GM19035 (cell line): Measurements from ENCODE around the gene BCAS3.
"Not testable (repeated sequence)": the region's sequence is repeated elsewhere in the genome, so short reads cannot be mapped to it uniquely, and the experiment has no call there.

ENCODE experiments used
- ATAC-seq: cut with Tn5 transposase; IDR thresholded peaks from one replicate; pipeline ENCODE4 v1.9.1; 2021; ENCODE audit not compliant: unreplicated experiment

The BCAS3 gene

GRCh38 chr17:60863892-60864707, 186.4 kb downstream of the BCAS3 start:
- no peak for ATAC-seq

DNA sequence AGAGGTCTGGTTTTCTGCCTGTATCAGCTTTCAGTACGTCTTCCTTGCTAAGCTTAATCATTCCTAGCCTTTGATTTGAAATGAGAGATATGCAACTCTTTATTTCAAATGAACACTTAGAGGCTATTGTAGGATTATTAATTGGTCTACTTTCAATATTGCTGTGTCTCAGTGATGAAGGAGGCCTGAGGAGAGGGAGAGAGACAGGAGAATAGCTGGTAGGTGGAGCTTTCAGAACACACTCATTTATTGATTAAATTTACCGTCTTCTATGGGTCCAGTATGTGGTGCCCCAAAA, 187.0 kb downstream of the BCAS3 start:
- no peak for ATAC-seq

GRCh38 chr17:60874772-60875171, 197.1 kb downstream of the BCAS3 start:
- no peak for ATAC-seq

GRCh38 chr17:60886731-60887613, 209.3 kb downstream of the BCAS3 start:
- not testable (repeated sequence) for ATAC-seq

DNA sequence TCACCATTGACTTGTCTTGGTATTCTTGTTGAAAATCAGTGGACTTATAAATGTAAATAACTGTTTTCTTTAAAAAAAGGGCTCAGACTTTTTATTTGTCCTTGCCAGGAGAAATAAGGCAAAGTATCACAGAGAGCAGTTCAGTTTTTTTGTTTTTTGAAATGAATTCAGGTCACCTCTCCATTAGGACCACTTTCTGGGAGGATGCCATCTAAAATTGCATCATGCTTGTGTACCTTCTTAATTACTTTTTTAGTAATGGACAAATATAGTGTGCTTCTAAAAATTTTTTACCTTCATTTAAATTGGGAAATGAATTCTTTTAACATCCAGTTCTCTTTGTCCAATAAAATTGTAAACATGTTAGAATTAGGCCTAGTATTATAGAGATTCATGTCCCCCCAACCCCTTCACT, 210.0 kb downstream of the BCAS3 start:
- ATAC-seq = no peak

DNA sequence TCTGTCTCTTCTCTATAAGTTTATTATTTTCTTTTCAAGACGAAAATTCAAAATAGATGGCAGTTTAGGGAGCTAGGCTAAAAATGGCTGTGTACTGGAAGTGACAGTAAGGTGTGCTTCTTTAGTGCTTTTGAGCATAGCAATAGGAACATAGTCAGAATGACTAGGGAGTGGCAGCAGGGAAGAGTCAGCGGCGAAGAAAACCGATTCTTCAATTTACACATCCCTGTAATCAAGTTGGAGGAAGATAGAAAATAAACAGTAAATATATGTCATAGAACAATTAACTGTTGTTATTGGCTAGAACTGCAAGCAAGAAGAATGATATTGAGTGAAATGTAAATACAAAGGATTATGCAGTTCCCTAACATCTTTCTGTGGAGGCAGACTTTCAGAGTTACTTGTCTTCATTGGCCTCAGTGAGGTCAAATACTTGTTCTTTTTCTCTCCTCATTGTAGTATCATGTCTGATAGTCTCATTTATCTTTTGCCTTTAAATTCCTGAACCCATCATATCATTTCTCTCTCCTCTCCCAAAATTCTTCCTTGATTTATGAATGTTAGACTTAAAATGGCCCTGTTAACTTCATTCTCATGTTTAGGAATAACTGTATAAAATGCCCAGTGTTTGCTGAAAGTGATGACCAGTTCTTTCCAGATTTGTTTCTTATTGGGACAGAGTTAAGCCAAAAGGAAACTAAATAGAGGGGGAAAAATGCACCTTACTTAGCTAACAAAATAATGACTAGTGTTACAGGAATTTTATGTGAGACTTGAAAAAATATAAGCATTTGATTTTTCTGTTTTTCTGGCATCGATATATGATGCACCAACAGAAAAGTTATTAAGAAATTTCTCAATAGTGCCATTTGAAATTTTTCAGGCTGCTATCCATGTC, 211.4 kb downstream of the BCAS3 start:
- no peak for ATAC-seq

GRCh38 chr17:60891149-60891548, 213.5 kb downstream of the BCAS3 start:
- no peak for ATAC-seq

DNA sequence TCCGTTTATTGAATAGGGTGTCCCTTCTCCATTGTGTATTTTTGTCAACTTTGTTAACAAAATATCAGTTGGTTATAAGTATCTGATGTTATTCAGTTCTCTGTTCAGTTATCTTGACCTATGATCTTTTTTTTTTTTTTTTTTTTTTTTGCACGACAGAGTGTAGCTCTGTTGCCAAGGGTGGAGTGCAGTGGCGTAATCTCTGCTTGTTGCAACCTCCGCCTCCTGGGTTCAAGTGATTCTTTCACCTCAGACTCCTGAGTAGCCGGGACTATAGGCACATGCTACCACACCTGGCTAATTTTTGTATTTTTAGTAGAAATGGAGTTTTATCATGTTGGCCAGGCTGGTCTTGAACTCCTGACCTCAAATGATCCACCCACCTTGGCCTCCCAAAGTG, 215.8 kb downstream of the BCAS3 start:
- ATAC-seq = no peak

- no peak for ATAC-seq
These were observed 219.3 kb downstream of the BCAS3 start for GRCh38 chr17:60896996-60897395.

DNA sequence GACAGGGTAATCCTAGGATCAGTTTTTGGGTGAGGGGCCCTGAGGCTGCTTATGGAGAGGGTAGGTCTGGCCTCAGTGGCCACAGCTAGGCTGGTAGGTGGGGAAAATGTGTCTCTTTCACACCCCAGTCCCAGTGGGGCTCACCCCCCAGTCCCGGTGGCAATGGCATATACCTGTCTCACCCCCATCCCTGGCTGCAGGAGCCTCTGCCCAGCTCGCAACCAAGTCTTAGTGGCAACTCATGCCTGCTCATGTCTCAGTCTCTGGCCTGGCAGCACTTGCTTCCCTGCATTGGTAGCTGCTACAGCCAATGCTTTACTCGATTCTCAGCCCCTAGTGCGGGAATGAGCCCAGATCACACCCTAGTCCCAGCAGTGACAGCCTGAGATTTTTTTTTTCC, 221.5 kb downstream of the BCAS3 start:
- no peak for ATAC-seq

GRCh38 chr17:60900688-60901087, 223.0 kb downstream of the BCAS3 start:
- no peak for ATAC-seq

DNA sequence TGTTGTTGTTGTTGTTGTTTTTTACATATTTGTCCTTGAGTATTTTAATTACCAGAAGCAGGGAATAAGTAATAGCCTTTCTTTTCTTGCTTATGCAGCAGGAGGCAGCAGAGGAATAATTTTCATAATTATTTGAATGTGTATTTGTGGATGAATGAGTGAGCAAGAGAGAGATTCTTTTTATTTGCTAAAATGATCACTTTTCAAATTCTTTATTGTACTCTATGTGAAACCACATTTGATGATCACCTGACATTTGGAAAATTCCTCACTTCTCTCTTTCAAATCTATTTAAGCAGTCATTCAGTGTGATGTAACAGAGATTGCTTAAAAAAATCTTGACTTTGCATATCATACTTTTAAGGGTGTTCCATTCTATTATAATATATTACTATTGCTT, 223.6 kb downstream of the BCAS3 start:
- no peak for ATAC-seq

GRCh38 chr17:60901806-60902205, 224.2 kb downstream of the BCAS3 start:
- ATAC-seq = no peak

- ATAC-seq = no peak
These were observed 224.7 kb downstream of the BCAS3 start for GRCh38 chr17:60902399-60902798.

DNA sequence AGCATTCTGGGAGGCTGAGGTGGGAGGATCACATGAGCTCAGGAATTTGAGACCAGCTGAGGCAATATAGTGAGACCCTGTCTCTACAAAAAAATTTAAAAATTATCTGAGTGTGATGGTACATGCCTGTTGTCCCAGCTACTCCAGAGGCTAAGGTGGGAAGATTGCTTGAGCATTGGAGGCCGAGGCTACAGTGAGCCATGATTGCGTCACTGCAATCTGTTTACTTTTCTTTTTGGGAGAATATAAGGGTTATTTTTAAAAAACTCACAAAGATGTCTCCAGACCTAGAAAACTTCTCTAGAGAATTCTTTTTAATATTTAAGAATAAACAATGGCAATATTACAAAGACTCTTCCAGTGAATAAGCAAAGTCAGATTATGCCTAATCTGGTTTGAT, 226.9 kb downstream of the BCAS3 start:
- no peak for ATAC-seq

- ATAC-seq = no peak
These were observed 228.1 kb downstream of the BCAS3 start for GRCh38 chr17:60905709-60906108.

- no peak for ATAC-seq
These were observed 230.7 kb downstream of the BCAS3 start for GRCh38 chr17:60908324-60908723.

DNA sequence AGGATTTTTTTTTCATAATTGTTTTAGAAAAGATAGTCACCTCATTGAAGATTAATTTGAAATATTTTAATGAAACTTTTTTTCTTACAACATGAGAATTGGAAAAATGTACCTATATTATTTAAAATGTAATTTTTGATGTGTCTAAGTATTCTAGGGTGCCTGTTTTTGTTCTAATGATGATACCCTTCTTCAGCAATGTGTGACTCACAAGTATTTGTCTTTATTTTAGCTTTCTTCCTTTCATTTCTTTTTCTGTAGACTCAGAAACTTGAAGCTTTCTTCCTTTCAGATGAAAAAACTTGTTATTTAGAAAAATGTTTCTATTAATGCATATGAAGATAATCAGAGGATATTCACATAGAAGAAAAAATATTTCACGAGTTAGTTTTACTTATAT, 231.8 kb downstream of the BCAS3 start:
- ATAC-seq = no peak

DNA sequence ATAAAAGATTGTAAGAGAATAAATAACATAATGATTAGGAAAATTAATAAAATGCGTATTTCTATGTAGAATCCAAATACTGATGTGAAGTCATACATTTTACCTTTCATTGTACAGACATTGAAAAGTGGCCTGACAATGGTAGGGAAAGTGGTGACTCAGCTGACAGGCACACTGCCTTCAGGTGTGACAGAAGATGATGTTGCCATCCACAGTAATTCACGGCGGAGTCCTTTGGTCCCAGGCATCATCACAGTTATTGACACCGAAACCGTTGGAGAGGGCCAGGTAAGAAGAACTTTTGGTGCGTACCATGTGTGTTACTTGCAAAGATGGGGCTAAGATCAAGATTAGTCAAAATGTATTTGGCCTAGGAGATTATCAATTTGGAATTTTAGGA, 232.8 kb downstream of the BCAS3 start:
- no peak for ATAC-seq

GRCh38 chr17:60914078-60914477, 236.4 kb downstream of the BCAS3 start:
- ATAC-seq = no peak

DNA sequence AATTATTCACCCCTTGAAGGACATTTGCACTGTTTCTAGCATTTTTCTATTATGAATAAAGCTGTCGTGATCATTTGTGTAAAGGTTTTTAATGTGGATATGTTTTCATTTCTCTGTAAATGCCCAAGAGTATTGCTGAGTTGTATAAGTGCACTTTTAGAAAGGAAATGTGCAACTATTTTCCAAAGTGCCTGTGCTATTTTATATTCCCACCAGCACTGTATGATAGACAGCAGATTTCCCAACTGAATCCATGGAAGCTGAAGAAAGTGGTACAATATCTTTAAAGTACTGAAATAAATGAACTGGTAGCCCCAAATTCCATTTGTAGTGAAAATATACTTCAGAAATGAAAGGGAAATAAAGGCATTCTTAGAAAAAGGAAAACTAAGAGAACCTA, 238.4 kb downstream of the BCAS3 start:
- no peak for ATAC-seq
